ENCODE results near the gene FHL2.

Gene FHL2

GRCh38 chr2:105317937-105318336, 80.9 kb downstream of the FHL2 start:
- no peak for DNase-seq (ENCODE audit: low read depth, low spot score)

DNA sequence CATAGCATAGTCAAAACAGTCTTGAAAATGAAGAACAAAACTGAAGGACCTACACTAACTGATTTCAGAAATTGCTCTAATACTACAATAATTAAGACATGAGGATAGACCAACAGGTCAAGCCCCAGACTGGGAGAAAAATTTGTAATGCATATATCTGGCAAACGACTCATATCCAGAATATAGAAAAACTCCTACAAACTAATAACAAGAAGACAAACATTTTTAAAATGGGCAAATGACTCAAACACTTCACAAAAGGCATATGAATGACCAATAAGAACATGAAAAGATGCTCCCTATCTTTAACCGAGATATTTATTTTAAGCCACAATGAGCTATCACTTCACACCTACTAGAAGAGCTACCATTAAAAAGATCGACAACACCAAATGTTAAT, 83.5 kb downstream of the FHL2 start:
- no peak for DNase-seq (ENCODE audit: low read depth, low spot score)

GRCh38 chr2:105313877-105314276, 85.0 kb downstream of the FHL2 start:
- no peak for DNase-seq (ENCODE audit: low read depth, low spot score)
